Neural cell (in vitro differentiated cells): ENCODE data around the gene CDHR2.

Experiments
- CTCF ChIP-seq: fragments of 450-650 bp; IDR thresholded peaks from 2 replicates; pipeline ENCODE4 v1.5.1; 2014; ENCODE audit warnings: antibody characterized with exemption, mild to moderate bottlenecking, moderate library complexity; ENCODE audit not compliant: poor library complexity, severe bottlenecking
- EP300 ChIP-seq: fragments of 450-650 bp; conservative IDR thresholded peaks from 2 replicates; pipeline ENCODE4 v1.6.1; 2014; ENCODE audit warnings: antibody characterized with exemption, mild to moderate bottlenecking, moderate library complexity; ENCODE audit not compliant: poor library complexity, severe bottlenecking
- EZH2 ChIP-seq: fragments of 200-600, 300-800 bp; shearing (Covaris generic), sonication (generic); IDR thresholded peaks from 2 replicates; pipeline ENCODE4 v1.6.1; 2014; ENCODE audit warnings: antibody characterized with exemption, low read length, borderline replicate concordance, mild to moderate bottlenecking; ENCODE audit not compliant: insufficient read depth, poor library complexity, severe bottlenecking
- MXI1 ChIP-seq: fragments of 450-650 bp; conservative IDR thresholded peaks from 2 replicates; pipeline ENCODE4 v1.6.1; 2014; ENCODE audit warnings: antibody characterized with exemption, mild to moderate bottlenecking; ENCODE audit not compliant: poor library complexity, severe bottlenecking
- POLR2AphosphoS5 ChIP-seq: IDR thresholded peaks from 2 replicates; pipeline ENCODE4 v1.6.1; 2012
- RAD21 ChIP-seq: fragments of 450-650 bp; conservative IDR thresholded peaks from 2 replicates; pipeline ENCODE4 v1.6.1; 2014; ENCODE audit warnings: antibody characterized with exemption, mild to moderate bottlenecking, moderate library complexity
- TAF1 ChIP-seq: IDR thresholded peaks from 2 replicates; pipeline ENCODE4 v1.6.1; 2012; ENCODE audit warnings: low read depth

DNA sequence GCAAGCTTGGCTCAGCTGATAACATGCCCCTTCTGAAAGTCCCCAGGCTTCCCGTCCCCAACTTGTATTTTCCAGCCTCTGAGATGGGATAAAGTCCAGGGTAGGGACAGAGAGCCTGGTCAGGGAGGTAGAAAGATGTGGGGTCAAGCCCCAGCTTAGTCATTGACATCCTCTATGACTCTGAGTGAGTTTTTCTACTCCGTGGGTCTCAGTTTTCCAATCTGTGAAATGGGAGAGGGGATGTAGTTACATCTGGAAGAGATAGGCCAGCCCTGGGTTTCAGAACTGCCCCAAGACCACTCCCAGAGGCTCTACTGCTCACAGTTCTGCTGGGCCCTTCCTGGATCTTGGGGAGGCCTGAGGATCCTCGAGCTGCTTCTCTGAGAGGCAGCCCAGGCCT lies 57.7 kb downstream of the CDHR2 start:
- TF ChIP-seq CTCF (no peak), EZH2 (no peak), EP300 (no peak), POLR2AphosphoS5 (no peak), RAD21 (no peak), MXI1 (no peak), TAF1 (no peak)
